ENCODE data around the gene APP.

GRCh38 chr21:26106562-26106961 is 64.0 kb downstream of the APP start:
- TF ChIP-seq POLR2A (IDR thresholded peaks at IDR 0.05; ENCODE audit: low read depth, low read length) (no peak), TAF1 (IDR thresholded peaks at IDR 0.05; ENCODE audit: low read depth, low read length) (no peak), SPI1 (IDR thresholded peaks at IDR 0.05; ENCODE audit: low read depth, low read length) (no peak), POLR2AphosphoS5 (IDR thresholded peaks at IDR 0.05; ENCODE audit: low read depth, low read length) (no peak), PAX5 (IDR thresholded peaks at IDR 0.05; ENCODE audit: insufficient read depth, low read length, severe bottlenecking) (no peak), POU2F2 (IDR thresholded peaks at IDR 0.05; ENCODE audit: low read depth, low read length) (no peak)

Data from GM12891 (cell line).